NCI-H1694 (cell line): ENCODE results near the gene ELK3.

Experiments used
- DNase-seq: peaks from one replicate; lab custom pipeline; 2025; lab: John Stamatoyannopoulos, UW

ELK3 gene

GRCh38 chr12:96193725-96194575 lies at the start of gene ELK3:
ELK3 (plus strand) TSS chr12:96194375.
- no peak for DNase-seq

GRCh38 chr12:96146747-96147146 lies 47.4 kb upstream of the ELK3 start:
- no peak for DNase-seq

GRCh38 chr12:96150442-96150841 lies 43.7 kb upstream of the ELK3 start:
- DNase-seq = no peak

GRCh38 chr12:96152164-96152563 lies 42.0 kb upstream of the ELK3 start:
- DNase-seq = no peak

- DNase-seq = no peak
Measured at GRCh38 chr12:96153131-96153725, 40.9 kb upstream of the ELK3 start.

- DNase-seq = no peak
Measured at GRCh38 chr12:96155181-96155580, 39.0 kb upstream of the ELK3 start.

GRCh38 chr12:96155781-96156180 lies 38.4 kb upstream of the ELK3 start:
- no peak for DNase-seq

- DNase-seq = no peak
Measured at GRCh38 chr12:96156211-96156610, 38.0 kb upstream of the ELK3 start.

- DNase-seq = no peak
Measured at GRCh38 chr12:96157427-96157826, 36.7 kb upstream of the ELK3 start.

GRCh38 chr12:96164951-96165811 lies 29.0 kb upstream of the ELK3 start:
- DNase-seq = no peak

- DNase-seq = no peak
Measured at GRCh38 chr12:96166765-96167164, 27.4 kb upstream of the ELK3 start.

- no peak for DNase-seq
Measured at GRCh38 chr12:96167492-96167891, 26.7 kb upstream of the ELK3 start.

GRCh38 chr12:96170328-96170727 lies 23.8 kb upstream of the ELK3 start:
- DNase-seq = no peak

- no peak for DNase-seq
Measured at GRCh38 chr12:96170762-96171161, 23.4 kb upstream of the ELK3 start.

- DNase-seq = no peak
Measured at GRCh38 chr12:96171905-96172304, 22.3 kb upstream of the ELK3 start.

- DNase-seq = no peak
Measured at GRCh38 chr12:96172981-96173380, 21.2 kb upstream of the ELK3 start.

- DNase-seq = no peak
Measured at GRCh38 chr12:96176575-96176974, 17.6 kb upstream of the ELK3 start.

GRCh38 chr12:96177013-96177412 lies 17.2 kb upstream of the ELK3 start:
- no peak for DNase-seq

GRCh38 chr12:96183734-96184370 lies 10.3 kb upstream of the ELK3 start:
- DNase-seq = no peak

- DNase-seq = no peak
Measured at GRCh38 chr12:96185914-96186313, 8.3 kb upstream of the ELK3 start.

GRCh38 chr12:96186607-96187301 lies 7.4 kb upstream of the ELK3 start:
- DNase-seq = no peak

GRCh38 chr12:96187956-96188355 lies 6.2 kb upstream of the ELK3 start:
- peak; percentile 37 for DNase-seq
